Peyer's patch (tissue), 4 donors: ENCODE measurements around the gene PCSK5.

ENCODE experiments used
- CTCF ChIP-seq, 6 experiments: fragments of 450-650 bp in 4 of 6; fragments of 200-600 bp in 2 of 6; sonication (generic) in 1 of 6; IDR thresholded peaks; one replicate each; pipeline ENCODE4 v1.5.1; 2017 to 2019; ENCODE audit warnings: antibody characterized with exemption in 6 of 6, mild to moderate bottlenecking in 3 of 6, moderate library complexity in 1 of 6
- POLR2A ChIP-seq, 2 donors: fragments of 450-650 bp; IDR thresholded peaks; one replicate each; pipeline ENCODE4 v1.5.1; 2017; ENCODE audit warnings: antibody characterized with exemption in 2 of 2, mild to moderate bottlenecking in 2 of 2, moderate library complexity in 2 of 2

- TF ChIP-seq POLR2A (IDR thresholded peaks at IDR 0.05) (no peak), CTCF (IDR thresholded peaks at IDR 0.05) (no peak)
Observed at GRCh38 chr9:75957116-75957515, 66.6 kb downstream of the PCSK5 start.
